Epithelial cell of esophagus (primary cell): ENCODE measurements around the gene ZNF678.
"Not testable (repeated sequence)": the region's sequence is repeated elsewhere in the genome, so short reads cannot be mapped to it uniquely, and the experiment has no call there.

ENCODE experiments used
- DNase-seq: peaks from one replicate; pipeline ENCODE4 v3.0.0; 2010; ENCODE audit warnings: low read depth
- H3K4me3 ChIP-seq: 2 replicates; pipeline ENCODE4 v1.5.1; 2011; ENCODE audit warnings: mild to moderate bottlenecking, low read length, control low read depth
- CTCF ChIP-seq: IDR thresholded peaks from 2 replicates; pipeline ENCODE4 v1.5.1; 2011; ENCODE audit warnings: low read depth, mild to moderate bottlenecking, low read length, control low read depth, inconsistent platforms; ENCODE audit not compliant: insufficient read depth; ENCODE audit errors: missing control alignments

ZNF678 gene

GRCh38 chr1:227604446-227604845, 41.1 kb downstream of the ZNF678 start:
- TF ChIP-seq CTCF: no peak

GRCh38 chr1:227606271-227606670, 42.9 kb downstream of the ZNF678 start:
- H3K4me3 ChIP-seq, DNase-seq: not testable (repeated sequence)

More at GRCh38 chr1:227604446-227604845, 41.1 kb downstream of the ZNF678 start:
- DNase-seq: no peak
- H3K4me3 ChIP-seq: no peak overlapping the region

GRCh38 chr1:227607336-227607898, 44.1 kb downstream of the ZNF678 start:
- TF ChIP-seq CTCF: no peak
- DNase-seq: no peak
- H3K4me3 ChIP-seq: no peak overlapping the region

GRCh38 chr1:227612658-227613057, 49.3 kb downstream of the ZNF678 start:
- no peak for DNase-seq
- no peak overlapping the region for H3K4me3 ChIP-seq
- TF ChIP-seq CTCF: no peak

GRCh38 chr1:227613526-227613925, 50.2 kb downstream of the ZNF678 start:
- DNase-seq: no peak
- TF ChIP-seq CTCF: no peak
- H3K4me3 ChIP-seq: no peak overlapping the region

GRCh38 chr1:227621211-227621610, 57.9 kb downstream of the ZNF678 start:
- H3K4me3 ChIP-seq: no peak overlapping the region
- TF ChIP-seq CTCF: no peak
- peak; percentile 17 for DNase-seq

- H3K4me3 ChIP-seq: no peak overlapping the region
- TF ChIP-seq CTCF: no peak
- peak; percentile 13 for DNase-seq
Measured at GRCh38 chr1:227622739-227623475, 59.6 kb downstream of the ZNF678 start.
